ENCODE measurements around the gene LSP1.
"Not testable (repeated sequence)": the region's sequence is repeated elsewhere in the genome, so short reads cannot be mapped to it uniquely, and the experiment has no call there.

LSP1 gene

GRCh38 chr11:1864831-1865665 lies 12.2 kb downstream of the LSP1 start:
- DNase-seq (ENCODE audit: low spot score), result no peak

GRCh38 chr11:1866226-1866625 lies 13.3 kb downstream of the LSP1 start:
- no peak for DNase-seq (ENCODE audit: low spot score)

- no peak for DNase-seq (ENCODE audit: low spot score)
Measured at GRCh38 chr11:1866776-1867175, 13.9 kb downstream of the LSP1 start.

GRCh38 chr11:1867381-1867780 lies 14.5 kb downstream of the LSP1 start:
- no peak for DNase-seq (ENCODE audit: low spot score)

- no peak for DNase-seq (ENCODE audit: low spot score)
Measured at GRCh38 chr11:1868056-1868635, 15.3 kb downstream of the LSP1 start.

GRCh38 chr11:1868636-1869291 lies 15.9 kb downstream of the LSP1 start:
- no peak for DNase-seq (ENCODE audit: low spot score)

GRCh38 chr11:1869427-1870325 lies 16.8 kb downstream of the LSP1 start:
- DNase-seq (ENCODE audit: low spot score), result peak; percentile 65

- no peak for DNase-seq (ENCODE audit: low spot score)
Measured at GRCh38 chr11:1870326-1870696, 17.4 kb downstream of the LSP1 start.

- DNase-seq (ENCODE audit: low spot score), result peak; percentile 55
Measured at GRCh38 chr11:1870721-1871466, 18.0 kb downstream of the LSP1 start.

- no peak for DNase-seq (ENCODE audit: low spot score)
Measured at GRCh38 chr11:1871531-1871930, 18.6 kb downstream of the LSP1 start.

GRCh38 chr11:1872267-1872985 lies 19.5 kb downstream of the LSP1 start:
- no peak for DNase-seq (ENCODE audit: low spot score)

GRCh38 chr11:1873048-1873812 lies 20.3 kb downstream of the LSP1 start:
- no peak for DNase-seq (ENCODE audit: low spot score)

GRCh38 chr11:1873813-1874150 lies 20.9 kb downstream of the LSP1 start:
- DNase-seq (ENCODE audit: low spot score), result not testable (repeated sequence)

- DNase-seq (ENCODE audit: low spot score), result not testable (repeated sequence)
Measured at GRCh38 chr11:1874441-1875092, 21.7 kb downstream of the LSP1 start.

- DNase-seq (ENCODE audit: low spot score), result no peak
Measured at GRCh38 chr11:1875093-1875850, 22.4 kb downstream of the LSP1 start.

GRCh38 chr11:1875851-1876301 lies 23.0 kb downstream of the LSP1 start:
- DNase-seq (ENCODE audit: low spot score), result not testable (repeated sequence)

GRCh38 chr11:1876361-1877063 lies 23.6 kb downstream of the LSP1 start:
- DNase-seq (ENCODE audit: low spot score), result peak; percentile 65

Data from AG20443 (cell line).